K562 (cell line): ENCODE measurements around the gene NRXN2. TPM values are rescaled to one million over a fixed set of nuclear protein-coding genes. Genes with fewer than 3 reads are reported as not detected.

ENCODE experiments used
- CBX2 ChIP-seq: fragments of 200-600 bp; sonication (generic); IDR thresholded peaks from one replicate; pipeline ENCODE4 v1.6.1; 2012; ENCODE audit warnings: mild to moderate bottlenecking, low read length, inconsistent platforms; ENCODE audit not compliant: insufficient read depth, poor library complexity, severe bottlenecking
- FOXJ3 ChIP-seq: sonication (generic); formaldehyde crosslinking; IDR thresholded peaks from 2 replicates; pipeline ENCODE4 v1.4.0; 2020; ENCODE audit warnings: mild to moderate bottlenecking, missing genetic modification reagents
- FOXP1 ChIP-seq: sonication (generic); formaldehyde crosslinking; IDR thresholded peaks from 2 replicates; pipeline ENCODE4 v1.8.0; 2022; ENCODE audit warnings: mild to moderate bottlenecking, missing genetic modification reagents
- KDM1A ChIP-seq, 2 experiments: fragments of 450-650 bp; IDR thresholded peaks; 2 replicates each; pipeline ENCODE4 v1.6.1; 2016; ENCODE audit warnings: mild to moderate bottlenecking in 2 of 2
- RREB1 ChIP-seq: fragments of 250-450 bp; sonication (Bioruptor Pico); IDR thresholded peaks from 2 replicates; pipeline ENCODE4 v1.4.0; 2020
- SMARCC2 ChIP-seq: fragments of 450-650 bp; IDR thresholded peaks from 2 replicates; pipeline ENCODE4 v1.6.1; 2017; ENCODE audit warnings: antibody characterized with exemption, moderate library complexity, mild to moderate bottlenecking, low read depth
- ZBTB9 ChIP-seq: fragments of 450-650 bp; formaldehyde crosslinking; IDR thresholded peaks from 2 replicates; pipeline ENCODE4 v1.4.0; 2020; ENCODE audit warnings: mild to moderate bottlenecking, moderate library complexity
- ZNF586 ChIP-seq: fragments of 450-650 bp; formaldehyde crosslinking; conservative IDR thresholded peaks from 2 replicates; pipeline ENCODE4 v1.4.0; 2020; ENCODE audit warnings: mild to moderate bottlenecking, moderate library complexity
- ZNF592 ChIP-seq: fragments of 450-650 bp; IDR thresholded peaks from 2 replicates; pipeline ENCODE4 v1.6.1; 2017; ENCODE audit warnings: antibody characterized with exemption, mild to moderate bottlenecking
- ZNF766 ChIP-seq: fragments of 200-800 bp; sonication (Bioruptor generic); conservative IDR thresholded peaks from 2 replicates; pipeline ENCODE4 v1.6.1; 2016; ENCODE audit warnings: missing genetic modification characterization, missing compliant biosample characterization
- polyA plus RNA-seq, 8 experiments: library from polyadenylated mRNA; depleted of rRNA in 4 of 8; stranded (reverse) in 5 of 8; unstranded in 3 of 8; fragments of >200 nt; fragmentation: Nextera tagmentation in 2 of 8; fragmentation: Illumina TruSeq in 1 of 8; extraction: Ambion mirVana in 2 of 8; extraction: Trizol in 1 of 8; gene quantifications; 2 replicates each; pipeline versions ENCODE4 v1.2.1 to v1.2.3, GENCODE V29; 2011 to 2014; ENCODE audit warnings: inconsistent platforms in 1 of 8, missing spikeins in 1 of 8
- total RNA-seq, 7 experiments: library from RNA; depleted of rRNA in 6 of 7; stranded (reverse); fragments of >200 nt in 6 of 7; fragmentation: Illumina TruSeq in 2 of 7; extraction: Trizol in 2 of 7; gene quantifications; 2 replicates each; pipeline versions ENCODE4 v1.2.1 to v1.2.3, GENCODE V29; 2011 to 2021; ENCODE audit warnings: low replicate concordance in 1 of 7

The NRXN2 gene
- total and polyA plus RNA-seq, 9 of the 15 experiments (the other 6 are each of a cell fraction or from before 2014, with no cell fraction given): 0.07 to 0.47 (median 0.15) TPM; not detected in 4

GRCh38 chr11:64652586-64653387 is 70.2 kb downstream of the NRXN2 start (continued):
- TF ChIP-seq ZBTB9 (CRISPR knock-in tag) (0 out of 2 replicates have a peak, but pooled peaks have one; percentile 30), FOXP1 (CRISPR knock-in tag) (no peak), SMARCC2 (no peak), CBX2 (no peak), RREB1 (CRISPR knock-in tag) (no peak), FOXJ3 (CRISPR knock-in tag) (no peak), ZNF766 (CRISPR knock-in tag) (no peak), KDM1A (IDR thresholded peaks at IDR 0.05) (no peak), ZNF586 (CRISPR knock-in tag) (no peak), ZNF592 (no peak; the same call in 1 of the 2 replicates)
